Frontal cortex (tissue), 4 donors: ENCODE measurements around the gene DNM1. TPM values are rescaled to one million over a fixed set of nuclear protein-coding genes. Genes with fewer than 3 reads are reported as not detected.

ENCODE experiments used
- DNase-seq, 2 donors: peaks; one replicate each; pipeline ENCODE4 v3.0.0; 2012; ENCODE audit warnings: low spot score in 2 of 2
- FAIRE-seq: peaks from 2 replicates; lab custom pipeline; 2012; peaks lifted over from hg19 to GRCh38; lab: Jason Lieb, UNC
- total RNA-seq: library from RNA; depleted of rRNA; stranded (reverse); fragments of >200 nt; gene quantifications from one replicate; pipeline ENCODE4 v1.2.3, GENCODE V29; 2014
- donor health status: control.
- donor health status: control.
- donor health status: control.

Gene DNM1
- total RNA-seq, 1 donor from 2014 or later = 73.8 TPM

DNA sequence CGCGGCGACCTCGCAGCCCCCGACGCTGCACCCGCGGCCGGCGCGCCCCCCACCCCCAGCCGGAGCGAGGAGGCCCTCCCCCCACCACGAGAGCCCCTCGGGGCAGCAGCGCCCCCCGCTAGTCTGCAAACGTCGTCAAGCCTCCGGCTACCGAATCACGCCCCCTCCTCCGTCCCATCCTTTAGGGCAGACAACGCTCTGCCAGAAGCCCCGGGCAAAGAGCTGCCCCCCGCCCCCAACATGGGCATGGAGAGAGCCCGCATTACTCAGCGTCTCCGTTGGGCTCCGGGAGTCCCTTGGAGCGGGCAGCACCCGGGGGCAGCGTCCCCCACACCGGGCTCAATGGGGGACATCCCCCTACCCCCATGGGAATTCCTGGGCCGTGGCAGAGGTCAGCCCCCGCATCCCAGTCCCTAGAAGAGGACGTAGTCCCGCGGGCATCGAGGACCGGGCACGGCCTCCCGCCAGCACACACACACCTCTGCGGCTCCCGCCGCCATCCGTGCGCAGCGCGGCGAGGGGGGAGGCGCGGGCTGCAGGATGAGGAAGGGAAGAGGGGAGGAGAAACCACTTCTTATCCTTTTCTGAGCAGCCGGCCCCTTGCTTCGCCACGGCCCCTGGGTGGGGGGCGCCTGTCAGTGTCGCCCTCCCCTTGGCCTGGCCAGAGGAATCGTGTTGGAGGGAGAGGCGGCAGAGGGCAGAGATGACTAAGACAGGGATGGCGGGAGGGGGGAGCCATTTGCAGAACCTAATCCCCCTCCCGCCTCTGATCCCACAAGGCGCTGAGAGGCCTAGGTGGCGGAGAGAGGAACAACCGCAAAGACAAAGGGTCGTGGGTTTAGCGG is 750 bp downstream of the DNM1 start:
- peak; percentile 54 to 60 for DNase-seq

DNA sequence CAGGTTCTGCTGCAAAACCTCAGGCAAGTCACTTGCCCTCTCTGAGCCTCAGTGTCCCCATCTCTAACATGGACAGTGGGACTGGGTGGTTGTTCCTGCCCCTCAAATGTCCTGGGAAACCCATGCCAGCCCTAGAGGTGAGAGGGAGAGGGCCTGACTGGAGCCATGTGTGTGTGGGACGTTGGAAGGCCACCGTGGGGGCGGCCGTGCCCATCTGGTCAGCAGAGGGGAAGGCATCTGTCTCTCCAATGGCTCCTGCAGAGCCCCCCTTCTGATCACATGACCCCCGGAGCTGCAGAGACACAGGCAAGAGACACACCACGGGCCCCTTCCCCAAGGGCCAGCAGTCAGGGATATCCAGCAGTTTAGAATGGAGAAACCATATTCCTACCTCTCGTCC is 1.7 kb downstream of the DNM1 start:
- no peak for FAIRE-seq
- no peak for DNase-seq

More for the DNA sequence above, 750 bp downstream of the DNM1 start:
- FAIRE-seq = no peak

DNA sequence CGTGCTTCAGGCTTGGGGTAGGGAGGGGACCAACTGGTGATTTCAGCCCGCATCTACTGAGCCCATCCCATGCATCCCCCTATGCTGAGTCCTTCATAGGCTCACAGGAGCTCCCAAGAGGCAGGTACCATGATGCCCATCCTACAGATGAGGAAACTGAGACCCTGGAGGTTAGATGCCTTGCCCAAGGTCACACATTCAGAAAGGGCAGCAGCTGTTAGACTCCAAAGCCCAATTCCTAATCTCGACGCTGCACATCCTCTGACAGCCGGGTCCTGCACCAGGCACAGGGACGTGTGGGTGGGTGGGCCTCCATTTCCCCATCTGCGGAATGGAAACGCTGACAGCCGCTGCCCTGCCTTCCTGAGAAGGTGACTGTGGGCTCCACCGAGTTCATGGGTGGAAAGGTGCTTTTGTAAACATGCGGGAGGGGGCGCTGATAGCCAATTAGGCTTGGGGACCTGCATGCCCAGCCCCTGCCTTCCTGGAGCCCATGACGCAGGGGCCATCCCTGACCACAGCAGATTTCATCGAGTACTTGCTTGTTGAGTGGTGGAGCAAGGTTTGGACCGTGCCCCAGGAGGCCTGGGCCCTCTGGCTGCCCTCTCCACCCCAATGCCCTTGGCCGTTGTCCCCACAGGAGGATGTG is 2.2 kb downstream of the DNM1 start:
- FAIRE-seq = no peak

DNA sequence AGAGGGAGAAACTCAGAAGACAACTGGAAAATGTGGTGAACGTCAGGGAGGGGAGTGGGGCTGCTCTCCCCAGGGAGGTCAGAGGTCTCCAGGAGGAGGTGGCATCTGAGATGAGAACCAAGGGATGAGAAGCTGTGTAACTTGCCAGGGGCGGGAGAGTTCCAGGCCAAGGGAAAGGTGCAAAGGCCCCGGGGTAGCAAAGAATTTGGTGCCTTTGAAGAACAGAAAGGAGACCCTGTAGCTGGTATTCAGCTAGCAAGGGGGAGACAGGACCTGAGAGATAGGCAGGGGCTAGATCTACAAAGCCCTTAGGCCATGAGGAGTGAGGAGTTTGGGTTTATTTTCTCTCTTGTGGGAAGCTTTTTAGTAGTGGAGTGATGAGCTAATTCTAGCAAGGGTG is 3.3 kb downstream of the DNM1 start:
- no peak for DNase-seq
- no peak for FAIRE-seq

More for the DNA sequence above, 2.2 kb downstream of the DNM1 start:
- DNase-seq = no peak

DNA sequence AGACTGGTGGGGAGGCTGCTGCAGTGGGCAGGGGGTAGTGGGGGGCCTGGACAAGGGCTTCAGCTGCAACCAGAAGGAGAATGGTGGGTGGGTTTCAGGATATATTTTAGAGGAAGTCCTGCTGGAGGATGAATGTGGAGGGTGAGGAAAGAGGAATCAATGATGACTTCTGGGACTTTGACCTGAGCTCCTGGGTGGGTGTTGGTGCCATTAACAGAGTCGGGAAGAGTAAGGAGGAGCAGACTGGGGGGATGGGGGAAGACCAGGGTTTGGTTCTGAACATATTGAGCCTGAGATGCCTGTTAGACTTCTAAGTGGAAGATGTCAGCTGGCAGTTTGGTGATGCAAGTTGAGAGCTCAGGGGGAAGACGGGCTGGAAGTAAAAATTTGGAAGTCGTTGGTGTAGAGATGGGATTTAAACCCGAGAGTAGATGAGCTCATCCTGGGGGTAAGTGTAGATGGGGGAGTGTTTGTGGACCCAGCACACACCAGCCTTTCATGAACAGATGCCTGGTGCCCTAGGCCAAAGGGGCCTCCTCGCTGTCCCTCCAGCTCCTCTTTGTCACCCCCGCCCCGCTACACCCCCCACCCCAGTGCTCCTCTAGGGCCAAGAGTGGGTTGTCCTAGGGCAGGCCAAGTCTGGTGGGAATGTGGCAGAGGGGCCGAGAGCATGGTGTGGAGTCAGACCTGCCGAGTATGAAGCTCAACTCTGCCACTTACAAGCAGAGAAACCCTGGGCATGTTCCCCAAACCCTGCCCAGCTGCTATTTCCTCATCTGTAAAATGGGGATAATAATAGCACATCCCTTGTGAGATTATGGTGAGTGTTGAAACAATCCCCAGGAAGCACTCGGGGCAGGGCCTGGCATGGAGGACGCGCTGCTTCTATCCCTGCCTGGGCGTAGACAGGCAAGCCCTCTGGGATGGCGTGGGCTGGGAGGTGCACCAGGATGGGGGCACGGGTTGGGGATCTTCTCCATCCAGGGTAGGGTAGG is 4.0 kb downstream of the DNM1 start:
- DNase-seq (no peak), FAIRE-seq (no peak)

DNA sequence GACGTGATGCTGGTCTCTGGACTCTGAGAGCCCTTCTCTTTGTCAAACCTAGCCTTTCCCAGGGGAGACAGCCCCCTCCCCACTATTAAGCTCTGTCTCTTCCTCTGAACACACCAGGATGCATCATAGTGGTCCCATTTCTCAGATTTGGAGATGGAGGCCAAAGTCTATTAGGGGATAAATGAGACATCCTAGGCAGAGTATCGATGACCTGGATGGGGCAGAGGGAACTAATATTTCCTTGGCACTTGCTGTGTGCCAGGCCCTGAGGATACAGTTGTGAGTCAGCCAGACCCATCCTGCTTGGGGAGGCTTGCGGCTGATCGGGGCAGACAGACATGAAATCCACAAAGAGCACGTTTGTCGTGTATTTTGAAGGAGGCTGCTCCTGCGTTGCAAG is 5.2 kb downstream of the DNM1 start:
- no peak for FAIRE-seq
- no peak for DNase-seq

DNA sequence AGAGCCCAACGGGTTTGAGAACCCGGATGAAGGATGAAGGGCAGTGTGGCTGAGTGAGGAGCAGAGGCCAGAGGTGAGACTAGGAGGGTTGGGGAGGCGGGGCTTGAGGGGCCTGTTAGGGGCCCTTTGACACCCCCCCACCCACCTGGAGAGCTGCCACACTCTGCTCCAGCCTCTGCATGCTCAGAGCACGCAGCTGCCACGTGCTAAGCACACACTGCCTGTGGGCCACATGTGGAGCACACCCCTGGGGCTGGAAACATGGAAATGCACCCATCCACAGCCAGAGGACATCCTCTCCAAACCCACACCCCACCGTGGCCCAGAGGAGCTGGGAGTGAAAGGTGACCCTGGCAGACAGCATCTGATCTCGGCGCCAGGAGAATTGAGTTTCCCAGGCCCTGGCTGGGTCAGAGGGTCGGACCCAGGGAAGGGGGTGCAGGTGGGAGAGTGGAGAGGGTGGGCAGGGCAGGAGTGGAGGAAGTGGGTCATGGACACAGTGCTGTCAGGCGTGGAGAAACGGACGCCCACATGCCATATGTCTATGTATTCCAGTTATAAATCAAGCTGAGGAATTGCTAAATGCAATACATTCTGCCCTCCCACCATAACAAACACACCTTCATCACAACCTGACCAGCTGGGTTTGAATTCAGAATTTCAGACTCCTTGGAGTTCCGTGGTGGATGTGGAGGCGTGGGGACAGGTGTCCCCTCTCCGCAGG is 5.9 kb downstream of the DNM1 start:
- no peak for FAIRE-seq
- no peak for DNase-seq

DNA sequence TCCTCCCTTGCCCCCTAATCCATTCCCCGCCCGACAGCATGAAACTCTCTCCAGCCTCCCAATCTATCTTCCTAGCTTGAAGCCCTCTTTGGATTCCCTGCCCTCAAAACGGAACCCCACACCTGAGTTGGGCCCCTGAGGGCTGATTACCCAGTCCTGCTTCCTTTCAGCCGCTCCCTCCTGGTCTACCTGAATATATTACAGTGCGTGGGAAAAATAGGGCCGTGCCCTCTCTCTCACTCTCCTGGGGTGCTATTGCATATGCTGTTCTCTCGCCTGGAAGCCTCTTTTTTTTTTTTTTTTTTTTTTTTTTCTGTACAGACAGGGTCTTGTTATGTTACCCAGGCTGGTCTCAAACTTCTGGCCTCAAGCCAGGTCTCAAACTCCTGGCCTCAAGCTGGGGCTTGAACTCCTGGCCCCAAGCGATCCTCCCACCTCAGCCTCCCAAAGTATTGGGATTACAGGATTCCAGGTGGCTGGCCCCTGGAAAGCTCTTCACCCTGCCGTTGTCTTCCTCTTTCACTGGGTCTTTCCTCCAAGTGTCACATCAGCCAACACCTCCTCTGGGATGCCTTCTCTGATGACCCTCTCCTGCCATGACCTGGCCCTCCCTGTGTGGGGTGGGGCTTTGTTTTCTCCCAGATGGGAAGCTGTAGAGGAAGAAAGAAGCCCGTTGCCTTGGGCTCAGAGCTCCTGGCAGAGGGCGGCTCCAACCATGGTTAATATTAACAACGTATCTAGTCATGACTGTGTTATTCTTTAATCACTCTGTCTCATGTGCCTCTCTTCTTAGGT is 8.2 kb downstream of the DNM1 start:
- no peak for FAIRE-seq
- no peak for DNase-seq

DNA sequence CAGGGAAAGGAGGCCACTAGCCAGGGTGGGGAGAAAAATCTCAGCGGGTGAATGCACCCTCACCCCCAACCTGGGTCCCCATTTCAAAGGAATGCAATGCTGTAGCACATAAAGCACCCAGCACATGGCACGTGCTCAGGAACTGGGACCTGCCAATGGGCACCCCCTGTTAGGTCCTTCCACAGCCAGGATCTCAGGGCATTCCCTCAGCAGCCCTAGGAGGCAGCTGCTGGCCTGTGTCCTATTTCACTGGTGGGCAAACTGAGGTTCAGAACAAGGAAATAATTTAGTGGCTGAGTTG is 8.8 kb downstream of the DNM1 start:
- FAIRE-seq (no peak), DNase-seq (no peak)

DNA sequence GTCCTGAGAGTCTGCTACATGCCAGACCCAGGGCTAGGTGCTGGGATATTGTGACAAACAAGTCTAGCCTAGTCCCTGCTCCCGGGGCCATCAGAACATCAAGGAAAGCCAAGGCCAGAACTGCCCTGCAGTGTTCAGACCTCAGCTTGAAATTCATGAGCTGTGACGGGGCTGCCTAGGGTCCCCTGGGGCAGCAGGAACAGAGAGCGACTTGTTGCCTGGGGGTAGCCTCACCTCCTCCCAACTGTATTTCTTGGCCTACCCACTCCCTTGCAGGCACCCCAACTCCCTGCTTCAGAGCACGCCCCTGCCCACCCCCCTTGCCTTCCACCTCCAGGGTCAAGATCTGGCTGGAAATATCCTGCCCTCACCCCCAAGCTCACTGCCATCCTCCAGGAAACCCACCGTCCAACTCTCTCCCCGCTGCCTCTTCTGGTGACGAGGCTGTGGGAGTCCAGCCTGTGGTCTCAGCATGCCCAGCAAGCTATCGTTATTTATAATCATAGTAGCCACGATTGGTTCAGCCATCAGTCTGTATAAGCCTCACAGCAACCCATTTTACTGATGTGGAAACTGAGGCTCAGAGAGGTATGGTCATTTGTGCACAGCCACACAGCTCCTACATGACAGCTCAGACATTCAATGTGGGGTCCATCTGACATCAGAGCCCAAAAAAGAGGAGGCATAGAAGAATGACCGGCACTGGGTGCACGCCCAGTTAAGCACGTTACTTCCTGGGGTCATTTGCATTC is 10.7 kb downstream of the DNM1 start:
- FAIRE-seq = no peak
- DNase-seq = no peak

DNA sequence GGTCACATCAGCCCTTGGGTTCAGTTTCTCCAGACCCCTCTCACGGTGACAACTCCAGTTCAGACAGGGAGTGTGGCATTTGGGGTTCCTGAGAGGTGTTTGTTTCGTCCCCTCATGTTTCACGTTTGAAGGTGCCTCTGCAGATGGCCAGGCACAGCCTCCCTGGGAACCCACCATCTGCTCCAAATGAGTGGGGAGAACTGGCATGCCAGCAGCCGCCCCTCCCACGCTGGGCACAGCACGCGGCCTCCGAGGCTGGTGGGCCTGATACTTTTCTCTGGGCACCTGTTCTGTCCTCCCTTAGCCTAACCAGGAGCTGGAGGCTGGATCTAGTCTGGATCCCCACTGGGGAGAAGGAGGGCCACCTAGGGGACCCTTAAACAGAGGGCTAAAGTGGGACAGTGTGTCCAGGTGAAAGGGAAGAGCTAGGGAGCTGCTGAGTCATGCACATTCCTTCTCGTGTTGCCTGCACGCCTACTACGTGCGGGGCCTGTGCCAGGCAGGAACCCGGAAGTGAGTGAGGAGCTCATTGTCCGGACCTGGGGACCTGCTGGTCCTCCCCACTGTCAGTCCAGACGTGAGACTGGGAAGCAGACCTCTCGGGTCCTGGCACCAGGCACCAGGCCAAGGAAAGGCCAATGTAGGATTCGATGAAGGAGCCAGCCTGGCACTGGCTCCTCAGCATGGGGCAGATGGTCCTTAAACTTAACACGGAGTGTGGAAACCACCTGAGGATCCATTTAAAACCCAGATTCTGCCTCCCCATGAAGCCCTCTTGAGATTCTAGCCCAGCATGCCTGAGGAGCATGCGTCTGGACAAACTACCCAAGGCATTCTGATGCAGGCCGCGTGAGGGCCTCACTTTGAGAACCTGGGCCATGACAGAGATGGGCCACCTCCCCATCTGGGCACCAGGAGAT is 11.7 kb downstream of the DNM1 start:
- DNase-seq = no peak
- no peak for FAIRE-seq

DNA sequence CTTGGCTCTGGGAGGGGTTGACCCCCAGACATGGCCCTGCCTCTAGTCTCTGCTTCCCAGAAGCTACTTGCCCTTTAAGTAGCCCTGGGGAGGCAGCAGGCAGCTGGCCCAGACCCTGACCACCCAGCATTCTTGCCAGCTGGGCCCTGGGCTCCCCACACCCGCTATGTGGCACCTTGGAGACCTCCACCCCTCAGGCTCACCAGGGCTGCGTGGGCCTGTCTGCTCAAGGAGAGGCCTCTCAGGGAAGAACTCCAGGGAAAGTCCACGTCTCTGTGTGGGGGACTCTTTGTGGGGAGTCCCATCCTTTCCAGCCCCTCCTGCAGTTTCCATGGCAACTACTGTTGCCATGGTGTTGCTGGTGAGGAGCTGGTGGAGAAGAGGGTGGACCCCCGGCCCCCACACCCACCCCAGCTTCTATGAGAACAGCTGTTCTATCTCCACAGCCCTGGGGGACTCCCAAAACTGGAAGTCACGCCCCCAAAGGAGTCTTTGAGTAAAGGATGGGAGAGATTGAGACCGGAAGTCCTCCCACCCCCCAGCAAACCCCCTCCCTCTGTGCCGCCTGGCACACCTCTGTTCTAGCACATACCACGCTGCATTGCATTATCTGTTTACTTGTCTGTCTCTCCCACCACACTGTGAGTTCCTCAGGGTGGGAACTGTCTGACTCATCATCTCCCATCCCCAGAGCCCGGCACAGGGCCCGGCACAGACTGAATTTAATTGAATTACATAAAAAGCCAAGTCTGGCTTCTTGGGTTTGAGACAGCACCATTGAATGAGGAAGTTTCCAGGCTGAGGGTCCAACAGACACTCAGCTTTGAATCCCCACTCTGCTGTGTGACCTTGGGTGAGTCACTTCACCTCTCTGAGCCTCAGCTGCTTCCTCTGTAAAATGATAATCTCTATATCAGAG is 12.6 kb downstream of the DNM1 start:
- DNase-seq (no peak), FAIRE-seq (no peak)

DNA sequence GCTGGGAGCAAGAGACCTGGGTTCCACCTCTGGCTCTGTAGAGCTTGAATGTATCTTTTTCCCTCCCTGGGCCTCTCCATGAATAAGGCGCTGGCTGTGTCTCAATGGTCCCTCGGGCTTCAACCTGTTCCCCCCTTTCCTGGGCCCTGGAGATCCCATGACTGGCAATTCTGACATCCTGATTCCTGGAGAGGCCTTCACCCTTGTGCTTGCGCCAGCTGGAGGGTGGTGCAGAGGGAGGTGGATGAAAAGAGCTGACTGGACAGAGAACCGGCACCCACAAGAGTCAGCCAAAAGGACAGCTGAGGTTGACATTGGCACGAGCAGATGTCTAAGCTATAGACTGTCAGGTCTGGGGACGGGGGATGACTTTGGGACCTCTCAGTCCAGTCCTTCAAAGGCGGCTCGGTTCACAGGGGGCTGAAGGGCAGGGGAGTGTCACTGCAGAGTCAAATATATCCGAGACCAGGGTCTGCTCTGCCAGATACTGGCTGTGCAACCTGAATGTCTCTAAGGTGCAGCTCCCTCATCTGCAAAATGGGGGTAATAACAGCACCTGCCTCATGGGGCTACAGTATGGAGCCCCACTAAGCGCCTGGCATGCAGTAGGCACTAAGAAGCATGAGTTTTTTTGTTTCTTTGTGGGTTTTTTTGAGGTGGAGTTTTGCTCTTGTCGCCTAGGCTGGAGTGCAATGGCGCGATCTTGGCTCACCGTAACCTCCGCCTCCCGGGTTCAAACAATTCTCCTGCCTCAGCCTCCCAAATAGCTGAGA is 13.8 kb downstream of the DNM1 start:
- FAIRE-seq (no peak), DNase-seq (no peak)

DNA sequence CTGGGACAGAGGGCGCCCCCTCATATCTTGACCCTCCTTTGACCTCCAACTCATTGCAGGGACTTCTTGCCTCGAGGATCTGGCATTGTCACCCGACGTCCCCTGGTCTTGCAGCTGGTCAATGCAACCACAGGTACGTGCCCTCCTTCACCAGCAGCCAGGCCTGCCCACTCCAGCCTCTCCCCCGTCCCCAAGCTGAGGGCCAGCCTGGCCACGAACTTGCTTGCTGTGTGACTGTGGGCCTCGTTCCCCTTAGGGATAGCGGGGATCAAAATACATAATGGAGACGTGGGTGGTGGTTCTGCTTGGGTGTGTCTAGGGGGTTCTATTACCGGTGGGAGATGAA is 15.0 kb downstream of the DNM1 start:
- no peak for FAIRE-seq
- DNase-seq = no peak

DNA sequence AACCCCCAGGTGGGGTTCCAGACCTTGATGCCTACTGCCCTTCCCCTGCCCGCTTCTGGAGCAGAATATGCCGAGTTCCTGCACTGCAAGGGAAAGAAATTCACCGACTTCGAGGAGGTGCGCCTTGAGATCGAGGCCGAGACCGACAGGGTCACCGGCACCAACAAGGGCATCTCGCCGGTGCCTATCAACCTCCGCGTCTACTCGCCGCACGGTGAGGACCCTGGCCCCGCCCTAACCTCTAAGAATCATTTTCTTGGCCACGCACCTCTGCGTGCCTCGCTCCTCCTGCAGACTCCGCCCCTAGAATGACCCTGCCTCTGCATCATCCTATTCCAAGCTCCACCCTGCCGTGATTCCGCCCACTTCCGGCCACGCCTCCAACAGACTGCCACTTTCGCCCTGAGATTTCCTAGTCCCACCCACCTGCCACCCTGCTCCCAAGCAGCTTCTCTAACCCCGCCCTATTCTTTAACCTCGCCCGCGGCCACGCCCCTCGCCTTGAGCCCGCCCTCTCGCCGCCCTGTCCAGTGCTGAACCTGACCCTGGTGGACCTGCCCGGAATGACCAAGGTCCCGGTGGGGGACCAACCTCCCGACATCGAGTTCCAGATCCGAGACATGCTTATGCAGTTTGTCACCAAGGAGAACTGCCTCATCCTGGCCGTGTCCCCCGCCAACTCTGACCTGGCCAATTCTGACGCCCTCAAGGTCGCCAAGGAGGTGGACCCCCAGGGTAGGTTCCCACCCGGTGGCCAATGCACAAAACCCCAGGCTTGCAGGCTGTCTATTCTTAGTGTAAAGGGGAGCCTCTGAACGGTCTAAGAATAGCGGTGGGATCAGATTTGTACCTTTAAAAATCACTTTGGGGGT is 15.6 kb downstream of the DNM1 start:
- DNase-seq (peak; percentile 78 to 93), FAIRE-seq (no peak)
